ENCODE measurements around the gene STAU1.

The STAU1 gene

DNA sequence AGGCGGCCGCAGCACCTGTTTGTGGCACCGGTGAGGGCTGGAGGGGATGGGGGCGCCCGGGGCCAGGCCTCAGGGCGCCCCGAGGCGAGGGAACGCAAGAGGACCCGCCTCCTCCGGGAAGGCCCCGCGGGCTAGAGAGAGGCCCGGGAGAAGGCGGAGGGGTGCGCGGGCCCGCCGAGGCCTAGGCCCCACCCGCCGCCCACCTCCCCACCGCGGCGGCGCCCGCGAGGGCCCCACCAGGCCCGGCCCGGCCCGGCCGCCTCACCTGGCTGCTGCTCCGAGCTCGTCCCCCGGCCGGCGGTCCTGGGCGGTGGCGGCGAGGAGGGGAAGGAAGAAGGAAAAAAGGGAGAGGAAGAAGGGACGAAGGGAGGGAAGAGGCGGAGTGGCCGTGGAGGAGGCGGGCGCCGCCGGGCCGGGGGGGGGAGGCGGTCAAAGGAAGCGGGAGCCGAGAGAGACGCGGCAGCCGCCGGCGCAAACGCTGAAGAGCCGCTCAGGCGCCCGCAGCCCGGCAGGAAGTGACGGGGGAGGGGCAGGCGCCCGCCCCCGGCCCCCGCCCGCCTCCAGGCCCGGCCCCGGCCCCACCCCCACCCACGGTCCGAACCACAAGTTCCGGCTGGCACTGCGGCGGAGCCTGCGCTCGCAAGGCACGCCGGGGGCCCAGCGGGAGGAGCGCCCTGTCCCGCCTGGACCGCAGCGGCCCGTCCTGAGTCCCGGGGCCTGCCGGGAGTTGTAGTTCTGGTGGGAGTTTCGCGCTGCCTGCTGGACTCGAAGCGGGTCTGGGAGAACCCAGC, at the start of gene STAU1:
TSS of gene STAU1 (minus strand) at position 484 of the 791 bp plus-strand sequence. CDS start 22,133 bp downstream, outside the sequence.
- TF ChIP-seq, protein P1, sequence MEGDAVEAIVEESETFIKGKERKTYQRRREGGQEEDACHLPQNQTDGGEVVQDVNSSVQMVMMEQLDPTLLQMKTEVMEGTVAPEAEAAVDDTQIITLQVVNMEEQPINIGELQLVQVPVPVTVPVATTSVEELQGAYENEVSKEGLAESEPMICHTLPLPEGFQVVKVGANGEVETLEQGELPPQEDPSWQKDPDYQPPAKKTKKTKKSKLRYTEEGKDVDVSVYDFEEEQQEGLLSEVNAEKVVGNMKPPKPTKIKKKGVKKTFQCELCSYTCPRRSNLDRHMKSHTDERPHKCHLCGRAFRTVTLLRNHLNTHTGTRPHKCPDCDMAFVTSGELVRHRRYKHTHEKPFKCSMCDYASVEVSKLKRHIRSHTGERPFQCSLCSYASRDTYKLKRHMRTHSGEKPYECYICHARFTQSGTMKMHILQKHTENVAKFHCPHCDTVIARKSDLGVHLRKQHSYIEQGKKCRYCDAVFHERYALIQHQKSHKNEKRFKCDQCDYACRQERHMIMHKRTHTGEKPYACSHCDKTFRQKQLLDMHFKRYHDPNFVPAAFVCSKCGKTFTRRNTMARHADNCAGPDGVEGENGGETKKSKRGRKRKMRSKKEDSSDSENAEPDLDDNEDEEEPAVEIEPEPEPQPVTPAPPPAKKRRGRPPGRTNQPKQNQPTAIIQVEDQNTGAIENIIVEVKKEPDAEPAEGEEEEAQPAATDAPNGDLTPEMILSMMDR (IDR thresholded peaks at IDR 0.05): no peak
- Histone ChIP-seq H3K36me3 (no peaks in the 10 kb centered on the region), H3K4me1 (peaks cover 0 to 27% (median 10%) of the 10 kb centered on the region in 4 donors), H3K4me3 (peak within 1 kb of the TSS; percentile 95), H3K27me3 (no peaks in the 10 kb centered on the region), H3K9me3 (no peaks in the 10 kb centered on the region), H3K27ac (peak within 1 kb of the TSS; percentile 91 to 93)
- peak; percentile 93 to 97 for DNase-seq
- intact Hi-C loops (cut with DNase I; ENCODE audit: low total_unique reads): loop anchor here (5.0 kb wide), 1 partner anchor 1324 kb away; the partner anchor contains the start of gene PTPN1

DNA sequence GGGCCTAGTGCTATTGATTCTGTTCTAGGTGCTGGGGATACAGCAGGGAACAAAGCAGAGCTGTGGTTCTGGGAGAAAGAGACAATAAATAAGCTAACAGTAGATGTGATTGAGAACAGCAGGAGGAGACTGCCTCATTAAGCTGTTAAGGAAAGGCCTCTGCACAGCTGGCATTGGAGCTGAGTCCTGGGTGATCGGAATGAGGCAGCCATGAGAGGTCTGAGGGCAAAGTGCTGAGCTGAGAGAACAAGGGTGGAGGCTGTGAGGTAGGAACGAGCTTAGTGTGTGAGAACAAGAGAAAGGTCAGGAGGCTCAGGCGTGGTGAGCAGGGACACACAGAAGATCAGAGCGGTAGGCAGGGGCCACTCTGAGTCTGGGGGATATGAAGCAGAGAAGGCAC, 49.4 kb upstream of the STAU1 start:
- TF ChIP-seq, protein P1 (IDR thresholded peaks at IDR 0.05): no peak
- Histone ChIP-seq H3K4me1 (no peaks in the 10 kb centered on the region), H3K9me3 (no peaks in the 10 kb centered on the region), H3K27me3 (no peaks in the 10 kb centered on the region), H3K36me3 (peaks cover 78 to 100% (median 86%) of the 10 kb centered on the region in 3 donors), H3K27ac (no peak overlapping the region), H3K4me3 (no peak overlapping the region)
- no peak for DNase-seq
- intact Hi-C loops (cut with DNase I; ENCODE audit: low total_unique reads): no loop called here

DNA sequence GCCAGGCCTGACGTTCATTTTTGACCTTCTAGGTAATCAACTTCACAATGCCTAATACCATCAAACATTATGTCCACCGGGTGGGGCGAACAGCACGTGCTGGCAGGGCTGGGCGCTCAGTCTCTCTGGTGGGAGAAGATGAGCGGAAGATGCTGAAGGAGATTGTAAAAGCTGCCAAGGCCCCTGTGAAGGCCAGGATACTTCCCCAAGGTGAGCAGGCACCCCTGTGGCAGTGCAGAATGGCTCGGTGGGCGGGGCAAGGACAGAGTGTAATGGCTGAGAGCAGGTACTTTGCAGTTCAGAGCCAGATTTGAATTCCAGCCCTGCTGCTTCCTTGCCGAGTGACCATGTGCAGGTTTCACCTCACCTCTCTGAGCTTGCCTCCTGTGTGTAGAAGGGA, 48.2 kb upstream of the STAU1 start:
- Histone ChIP-seq H3K27me3 (no peaks in the 10 kb centered on the region), H3K27ac (no peak overlapping the region), H3K4me3 (no peak overlapping the region), H3K9me3 (no peaks in the 10 kb centered on the region), H3K4me1 (no peaks in the 10 kb centered on the region), H3K36me3 (peaks cover 79 to 100% (median 86%) of the 10 kb centered on the region in 3 donors)
- no peak for DNase-seq
- TF ChIP-seq, protein P1 (IDR thresholded peaks at IDR 0.05): no peak
- intact Hi-C loops (cut with DNase I; ENCODE audit: low total_unique reads): no loop called here

GRCh38 chr20:49234831-49235230, 46.7 kb upstream of the STAU1 start:
- H3K4me3 ChIP-seq: no peak overlapping the region
- intact Hi-C loops (cut with DNase I; ENCODE audit: low total_unique reads): no loop called here
- H3K27ac ChIP-seq: no peak overlapping the region
- no peak for DNase-seq
- peaks cover 81 to 100% (median 87%) of the 10 kb centered on the region in 3 donors for H3K36me3 ChIP-seq
- no peaks in the 10 kb centered on the region for H3K4me1 ChIP-seq
- H3K27me3 ChIP-seq: no peaks in the 10 kb centered on the region
- TF ChIP-seq, protein P1 (IDR thresholded peaks at IDR 0.05): no peak
- no peaks in the 10 kb centered on the region for H3K9me3 ChIP-seq

DNA sequence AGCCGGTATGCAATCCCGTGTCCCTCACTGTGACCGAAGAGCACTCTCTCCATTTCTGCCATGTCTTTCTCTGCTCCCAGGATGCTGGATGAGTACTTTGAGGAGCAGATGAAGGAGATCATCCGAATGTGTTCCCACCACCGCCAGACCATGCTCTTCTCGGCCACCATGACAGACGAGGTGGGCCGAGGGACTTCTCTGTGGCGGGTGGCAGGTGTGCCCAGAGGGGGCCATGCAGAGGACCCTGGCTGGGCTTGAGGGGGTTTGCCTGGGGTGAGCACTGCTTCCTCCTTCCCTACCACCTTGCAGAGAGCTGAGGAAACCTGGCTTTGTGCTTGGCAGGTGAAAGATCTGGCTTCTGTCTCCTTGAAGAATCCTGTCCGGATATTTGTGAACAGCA, 45.1 kb upstream of the STAU1 start:
- DNase-seq: no peak
- TF ChIP-seq, protein P1 (IDR thresholded peaks at IDR 0.05): no peak
- Histone ChIP-seq H3K27ac (no peak overlapping the region), H3K4me1 (no peaks in the 10 kb centered on the region), H3K4me3 (no peak overlapping the region), H3K9me3 (no peaks in the 10 kb centered on the region), H3K36me3 (peaks cover 80 to 100% (median 82%) of the 10 kb centered on the region in 3 donors), H3K27me3 (no peaks in the 10 kb centered on the region)
- intact Hi-C loops (cut with DNase I; ENCODE audit: low total_unique reads): no loop called here

All from tibial artery (tissue), 4 donors.